Stimulated activated CD8-positive, alpha-beta memory T cell treated with anti-CD3 and anti-CD28 coated beads, Interleukin-15, amount 100 ng/mL, for 24 hours (primary cell): ENCODE results near the gene VEZT.
"Not testable (repeated sequence)": the region's sequence is repeated elsewhere in the genome, so short reads cannot be mapped to it uniquely, and the experiment has no call there.

Source experiments
- DNase-seq: peaks from one replicate; pipeline ENCODE4 v3.0.0-alpha.2; 2020; ENCODE audit warnings: low read depth

The VEZT gene

DNA sequence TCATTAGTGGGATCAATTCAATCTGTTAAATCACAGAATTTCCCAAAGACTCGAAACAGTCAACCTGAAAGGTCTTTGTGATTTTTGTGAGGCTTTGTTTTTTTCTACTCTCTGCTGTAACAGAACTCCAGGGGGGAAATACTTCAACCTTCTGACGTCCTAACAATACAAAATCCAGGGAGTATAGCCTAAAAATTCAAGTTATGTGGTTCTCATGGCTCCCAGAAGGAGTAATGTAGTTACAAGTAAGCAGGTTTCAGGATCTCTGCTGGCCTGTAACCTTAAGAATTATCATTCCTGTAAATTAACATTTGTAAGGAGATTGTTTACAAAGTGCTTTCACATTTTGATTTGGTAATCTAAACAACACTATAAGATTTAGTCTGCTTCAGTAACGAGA, 39.9 kb downstream of the VEZT start:
- no peak for DNase-seq

DNA sequence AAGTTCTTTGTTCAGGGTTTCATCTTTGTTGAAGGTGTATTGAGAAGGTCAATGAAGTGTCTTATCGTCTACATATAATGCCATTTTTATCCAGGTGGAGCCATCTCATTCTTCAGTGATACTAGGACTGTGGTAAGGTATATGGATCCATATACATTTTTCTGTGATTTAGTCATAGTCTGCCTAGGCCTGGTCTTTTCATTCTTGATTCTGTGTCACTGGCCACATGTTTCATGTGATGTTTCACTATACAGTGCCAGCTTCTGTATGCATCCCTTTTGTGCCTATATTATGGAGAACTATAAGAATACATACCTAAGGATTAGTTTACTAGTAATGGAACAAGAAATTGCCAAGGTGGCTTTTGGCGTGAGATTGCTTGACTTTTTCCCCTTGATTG, 40.5 kb downstream of the VEZT start:
- DNase-seq = no peak

DNA sequence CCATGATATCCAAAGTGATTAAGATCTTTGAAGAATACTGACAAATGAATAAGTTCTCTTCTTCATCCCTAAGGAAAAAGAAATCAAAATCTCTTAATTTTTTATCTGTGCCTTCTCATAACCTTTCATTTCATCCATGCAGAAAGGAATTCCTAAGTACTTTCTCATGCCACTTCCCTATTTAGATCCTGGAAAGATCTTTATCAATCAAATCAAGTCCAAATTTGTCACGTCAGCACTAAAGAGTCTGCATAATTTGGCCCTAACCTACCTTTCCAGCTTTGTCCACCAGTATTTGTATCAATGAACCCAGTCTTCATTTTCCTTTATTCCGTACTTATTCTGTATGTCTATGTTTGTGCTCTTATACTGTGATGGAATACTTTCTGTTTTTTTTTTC, 41.2 kb downstream of the VEZT start:
- no peak for DNase-seq

DNA sequence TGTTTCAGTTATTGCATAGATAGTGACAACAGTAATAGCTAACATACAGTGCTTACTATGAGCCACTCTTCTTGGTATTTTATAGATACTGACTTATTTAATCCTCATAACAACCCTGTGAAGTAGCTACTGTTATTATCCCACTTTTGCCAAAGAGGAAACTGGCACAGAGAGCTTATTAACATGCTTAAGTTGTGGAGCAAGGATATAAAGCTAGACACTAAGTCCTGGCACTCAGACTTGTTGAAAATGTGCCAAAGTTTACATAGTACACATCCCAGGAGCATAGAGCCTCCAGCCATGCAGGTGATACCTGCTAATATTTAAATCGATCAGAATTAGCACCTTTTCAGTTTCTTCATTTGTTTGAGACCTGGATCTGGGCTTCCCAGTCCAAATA, 41.8 kb downstream of the VEZT start:
- no peak for DNase-seq

- DNase-seq = no peak
These were observed 43.5 kb downstream of the VEZT start for GRCh38 chr12:95261109-95261508.

DNA sequence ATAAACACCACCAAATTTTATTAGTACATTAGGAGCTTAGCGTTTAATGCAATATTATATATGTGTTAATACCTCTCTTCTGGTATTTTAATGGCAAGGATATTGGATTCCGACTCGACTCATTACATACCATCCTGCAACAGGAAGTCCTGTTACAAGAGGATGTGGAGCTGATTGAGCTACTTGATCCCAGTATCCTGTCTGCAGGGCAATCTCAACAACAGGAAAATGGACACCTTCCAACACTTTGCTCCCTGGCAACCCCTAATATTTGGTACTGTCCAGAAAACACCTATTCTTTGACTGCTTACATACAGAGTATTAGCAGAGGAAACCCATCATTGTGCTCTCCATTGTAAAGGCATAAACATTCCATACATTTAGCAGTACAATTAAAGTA, 45.2 kb downstream of the VEZT start:
- DNase-seq = no peak

- no peak for DNase-seq
These were observed 48.2 kb downstream of the VEZT start for GRCh38 chr12:95265765-95266164.

DNA sequence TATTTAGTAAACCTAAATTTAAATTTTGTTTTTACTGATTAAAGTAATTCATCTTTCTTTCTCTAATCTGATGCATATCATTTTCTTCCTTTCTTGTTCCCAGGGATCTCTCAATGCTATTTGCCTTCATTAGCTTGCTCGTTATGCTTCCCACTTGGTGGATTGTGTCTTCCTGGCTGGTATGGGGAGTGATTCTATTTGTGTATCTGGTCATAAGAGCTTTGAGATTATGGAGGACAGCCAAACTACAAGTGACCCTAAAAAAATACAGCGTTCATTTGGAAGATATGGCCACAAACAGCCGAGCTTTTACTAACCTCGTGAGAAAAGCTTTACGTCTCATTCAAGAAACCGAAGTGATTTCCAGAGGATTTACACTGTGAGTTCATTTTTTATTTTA, 48.6 kb downstream of the VEZT start:
- DNase-seq = no peak

- no peak for DNase-seq
These were observed 52.3 kb downstream of the VEZT start for GRCh38 chr12:95269892-95270291.

- no peak for DNase-seq
These were observed 53.9 kb downstream of the VEZT start for GRCh38 chr12:95271465-95271864.

DNA sequence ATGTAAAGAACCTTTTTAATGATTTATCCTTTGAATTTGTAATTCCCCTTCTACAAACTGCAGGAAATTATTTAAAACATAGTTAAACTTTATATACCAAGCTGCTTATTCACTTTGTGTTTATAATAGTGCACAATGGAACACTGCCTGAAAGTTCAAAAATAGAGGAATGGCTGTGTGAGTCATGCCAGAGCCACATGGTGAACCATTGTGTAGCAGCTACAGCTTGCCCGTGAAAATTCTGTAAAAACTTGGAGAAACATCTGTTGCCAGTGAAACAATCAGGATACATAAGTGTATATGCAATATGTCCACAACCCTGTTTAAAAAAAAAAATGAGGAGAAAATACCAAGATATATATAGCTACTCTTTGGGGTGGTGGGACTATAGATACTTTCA, 59.5 kb downstream of the VEZT start:
- no peak for DNase-seq

DNA sequence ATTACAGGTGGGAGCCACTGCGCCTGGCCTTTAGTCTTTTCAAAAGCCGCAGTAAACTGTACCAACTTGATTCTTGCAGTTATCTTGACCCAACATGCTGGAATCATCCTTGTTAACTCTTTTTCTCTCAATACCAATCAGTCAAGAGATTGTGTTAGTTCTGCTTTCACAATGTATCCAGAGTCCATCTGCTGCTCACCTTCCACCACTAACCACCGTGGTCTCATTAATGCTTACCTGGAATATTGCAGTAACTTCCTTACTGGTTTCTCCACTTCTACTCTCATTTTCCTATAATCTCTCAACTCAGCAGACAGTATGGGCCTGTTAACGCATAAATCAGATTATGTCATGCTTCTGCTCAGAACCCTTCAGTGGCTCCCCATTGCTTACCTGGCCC, 62.2 kb downstream of the VEZT start:
- no peak for DNase-seq

DNA sequence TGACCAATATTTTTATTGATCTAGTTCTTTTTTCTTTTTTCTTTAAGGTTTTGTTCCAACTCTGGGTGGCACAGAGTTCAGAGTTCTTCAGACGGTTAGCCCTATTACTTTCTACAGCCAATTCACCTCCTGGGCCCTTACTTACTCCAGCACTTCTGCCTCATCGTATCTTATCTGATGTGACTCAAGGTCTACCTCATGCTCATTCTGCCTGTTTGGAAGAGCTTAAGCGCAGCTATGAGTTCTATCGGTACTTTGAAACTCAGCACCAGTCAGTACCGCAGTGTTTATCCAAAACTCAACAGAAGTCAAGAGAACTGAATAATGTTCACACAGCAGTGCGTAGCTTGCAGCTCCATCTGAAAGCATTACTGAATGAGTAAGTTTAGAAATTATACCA, 64.7 kb downstream of the VEZT start:
- DNase-seq = no peak

DNA sequence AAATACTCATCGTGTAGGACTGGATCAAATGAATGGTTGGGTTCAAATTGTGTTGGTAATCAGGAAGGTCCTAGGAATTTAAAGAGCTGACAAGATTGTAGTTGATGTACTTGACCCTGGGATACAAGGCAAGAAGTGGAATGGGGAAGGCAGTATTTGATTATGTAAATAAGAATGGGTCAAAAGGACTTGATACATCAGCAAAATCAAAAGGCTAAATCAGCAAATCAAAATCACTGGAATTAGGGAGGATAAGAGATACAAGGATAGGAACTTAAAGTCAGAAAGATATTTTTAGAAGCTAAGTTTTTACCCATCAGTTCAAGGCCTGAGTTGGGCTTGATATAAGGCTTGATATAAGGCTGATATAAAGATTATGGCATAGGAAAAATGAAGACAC, 65.8 kb downstream of the VEZT start:
- no peak for DNase-seq

DNA sequence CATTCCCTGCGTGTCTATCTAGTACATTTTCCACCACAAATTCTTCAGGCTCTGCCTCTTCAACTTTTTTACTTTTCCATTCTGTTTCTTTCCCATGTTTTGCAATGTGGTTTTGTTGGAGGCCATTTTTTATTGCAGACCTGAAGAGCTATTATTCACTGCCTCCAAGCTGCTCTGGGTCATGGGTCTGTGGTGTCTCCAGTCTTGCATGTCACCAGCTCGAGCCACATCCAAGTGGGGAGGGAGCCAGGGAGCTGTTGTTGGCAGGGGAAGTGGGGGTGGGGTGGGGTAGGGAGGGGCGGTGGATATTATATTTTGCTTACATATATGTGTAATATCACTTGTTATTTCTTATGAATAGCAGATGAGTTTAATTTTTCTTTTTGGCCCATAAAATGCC, 69.1 kb downstream of the VEZT start:
- no peak for DNase-seq

DNA sequence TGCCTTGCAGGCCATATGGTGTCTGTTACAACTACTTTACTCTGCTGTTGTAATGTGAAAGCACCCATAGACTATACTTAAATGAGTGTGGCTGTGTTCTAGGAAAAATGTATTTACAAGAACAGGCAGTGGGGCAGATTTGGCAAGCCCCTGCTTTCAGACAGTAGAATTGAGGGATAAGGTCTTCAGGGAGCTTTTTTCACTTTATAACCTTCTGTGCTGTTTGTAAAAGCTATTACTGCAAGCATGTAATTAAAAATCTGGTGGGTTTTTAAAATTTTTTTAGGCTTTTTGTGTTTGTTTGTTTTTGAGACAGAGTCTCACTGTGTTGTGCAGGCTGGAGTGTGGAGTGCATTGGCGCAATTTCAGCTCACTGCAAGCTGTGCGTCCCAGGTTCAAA, 73.9 kb downstream of the VEZT start:
- no peak for DNase-seq

DNA sequence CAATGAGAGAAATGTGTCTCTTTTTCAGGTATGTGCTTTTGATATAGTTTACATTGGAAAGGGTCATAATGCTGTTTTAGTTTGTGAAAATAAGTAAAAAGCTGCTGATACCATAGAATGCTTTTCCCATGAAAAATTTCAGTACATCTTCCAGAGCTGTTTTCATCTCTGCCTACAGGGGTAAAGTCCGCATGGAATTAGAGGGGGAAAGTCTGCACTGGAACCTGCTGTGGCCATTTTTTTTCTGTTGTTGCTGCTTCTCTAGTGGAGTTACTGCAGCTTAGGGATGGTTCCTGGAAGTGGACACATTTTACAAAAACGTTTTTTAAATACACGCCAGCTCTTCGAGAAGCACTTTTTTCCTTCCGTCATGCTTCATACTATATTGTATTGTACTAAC, 81.3 kb downstream of the VEZT start:
- DNase-seq = no peak

DNA sequence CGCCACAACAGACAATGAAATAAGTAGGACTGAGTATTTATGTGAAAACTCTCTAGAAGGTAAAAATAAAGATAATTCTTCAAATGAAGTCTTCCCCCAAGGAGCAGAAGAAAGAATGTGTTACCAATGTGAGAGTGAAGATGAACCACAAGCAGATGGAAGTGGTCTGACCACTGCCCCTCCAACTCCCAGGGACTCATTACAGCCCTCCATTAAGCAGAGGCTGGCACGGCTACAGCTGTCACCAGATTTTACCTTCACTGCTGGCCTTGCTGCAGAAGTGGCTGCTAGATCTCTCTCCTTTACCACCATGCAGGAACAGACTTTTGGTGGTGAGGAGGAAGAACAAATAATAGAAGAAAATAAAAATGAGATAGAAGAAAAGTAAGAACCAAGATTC, 82.7 kb downstream of the VEZT start:
- DNase-seq = no peak

DNA sequence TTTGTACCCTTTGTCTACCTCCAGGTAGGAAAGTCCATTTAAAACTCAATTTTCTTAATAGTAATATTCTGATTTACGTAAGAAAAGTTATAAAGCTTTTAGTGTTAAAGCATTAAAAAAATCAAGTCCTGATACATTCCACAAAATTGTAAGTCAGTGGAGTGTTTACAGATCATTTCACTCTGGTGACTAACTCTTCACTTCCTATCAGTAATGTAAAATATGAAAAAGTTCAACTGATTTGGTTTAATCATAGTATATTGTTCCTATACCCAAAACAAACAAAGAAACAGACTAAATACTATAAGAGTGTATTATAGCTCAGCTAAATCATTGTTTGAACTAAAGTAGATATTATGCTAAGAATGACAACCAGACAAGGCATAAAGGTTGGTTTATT, 85.9 kb downstream of the VEZT start:
- DNase-seq = no peak

- no peak for DNase-seq
These were observed 87.1 kb downstream of the VEZT start for GRCh38 chr12:95304673-95305198.

- no peak for DNase-seq
These were observed 95.0 kb downstream of the VEZT start for GRCh38 chr12:95312656-95313055.

- not testable (repeated sequence) for DNase-seq
These were observed 97.1 kb downstream of the VEZT start for GRCh38 chr12:95314756-95315155.

DNA sequence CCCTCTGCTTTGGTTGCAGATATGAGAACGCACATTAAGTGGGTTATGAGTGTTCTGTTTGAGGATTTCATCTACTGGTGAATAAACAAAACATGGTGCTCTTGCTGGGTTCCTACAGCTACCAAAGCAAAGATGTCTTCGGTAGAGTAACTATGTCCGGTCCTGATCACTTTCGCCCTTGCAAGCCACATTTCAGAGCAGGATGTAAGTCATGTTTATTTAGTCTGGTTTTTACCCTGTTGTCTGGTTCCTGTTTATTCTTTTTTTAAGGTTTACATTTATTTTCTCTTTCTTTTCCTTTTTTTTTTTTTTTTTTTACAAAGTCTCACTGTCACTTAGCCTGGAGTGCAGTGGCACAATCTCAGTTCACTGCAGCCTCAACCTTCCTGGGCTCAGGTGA, 99.2 kb downstream of the VEZT start:
- no peak for DNase-seq

- DNase-seq = no peak
These were observed 100.5 kb downstream of the VEZT start for GRCh38 chr12:95318071-95318545.
